Esophagus muscularis mucosa (tissue), 3 donors: ENCODE results near the gene DDRGK1.

Experiments used
- POLR2AphosphoS5 ChIP-seq, 2 donors: sonication (generic); formaldehyde crosslinking; IDR thresholded peaks; one replicate each; pipeline ENCODE4 v1.6.1; 2017; ENCODE audit warnings: antibody characterized with exemption in 2 of 2
- TF ChIP-seq, protein P1 (sequence below), 3 experiments: fragments of 200-600 bp in 2 of 3; fragments of 450-650 bp in 1 of 3; sonication (generic) in 2 of 3; IDR thresholded peaks; one replicate each; pipeline ENCODE4 v1.5.1; 2017 to 2019; ENCODE audit warnings: antibody characterized with exemption in 3 of 3, mild to moderate bottlenecking in 2 of 3, moderate library complexity in 1 of 3

DNA sequence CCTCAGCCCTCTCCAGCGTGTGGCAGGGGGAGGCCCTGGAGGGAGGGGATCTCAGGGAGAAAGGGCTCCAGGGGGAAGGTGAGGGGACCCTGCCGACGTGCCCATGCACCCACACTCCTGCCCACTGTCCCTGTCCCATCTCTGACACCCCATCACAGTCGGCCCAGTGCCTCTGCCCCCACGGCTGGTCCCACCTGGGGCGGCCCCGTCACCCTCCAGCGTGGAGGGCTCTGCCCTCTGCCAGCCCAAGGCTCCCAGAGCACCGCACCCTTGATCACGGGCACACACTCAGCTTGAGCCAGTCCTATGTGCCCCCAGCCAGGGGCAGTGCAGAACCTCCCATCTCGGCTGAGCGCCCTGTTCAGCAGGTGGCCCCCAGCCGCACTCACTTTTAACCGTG, 25.3 kb upstream of the DDRGK1 start:
- TF ChIP-seq, protein P1, sequence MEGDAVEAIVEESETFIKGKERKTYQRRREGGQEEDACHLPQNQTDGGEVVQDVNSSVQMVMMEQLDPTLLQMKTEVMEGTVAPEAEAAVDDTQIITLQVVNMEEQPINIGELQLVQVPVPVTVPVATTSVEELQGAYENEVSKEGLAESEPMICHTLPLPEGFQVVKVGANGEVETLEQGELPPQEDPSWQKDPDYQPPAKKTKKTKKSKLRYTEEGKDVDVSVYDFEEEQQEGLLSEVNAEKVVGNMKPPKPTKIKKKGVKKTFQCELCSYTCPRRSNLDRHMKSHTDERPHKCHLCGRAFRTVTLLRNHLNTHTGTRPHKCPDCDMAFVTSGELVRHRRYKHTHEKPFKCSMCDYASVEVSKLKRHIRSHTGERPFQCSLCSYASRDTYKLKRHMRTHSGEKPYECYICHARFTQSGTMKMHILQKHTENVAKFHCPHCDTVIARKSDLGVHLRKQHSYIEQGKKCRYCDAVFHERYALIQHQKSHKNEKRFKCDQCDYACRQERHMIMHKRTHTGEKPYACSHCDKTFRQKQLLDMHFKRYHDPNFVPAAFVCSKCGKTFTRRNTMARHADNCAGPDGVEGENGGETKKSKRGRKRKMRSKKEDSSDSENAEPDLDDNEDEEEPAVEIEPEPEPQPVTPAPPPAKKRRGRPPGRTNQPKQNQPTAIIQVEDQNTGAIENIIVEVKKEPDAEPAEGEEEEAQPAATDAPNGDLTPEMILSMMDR (IDR thresholded peaks at IDR 0.05): no peak
- no peak for TF ChIP-seq POLR2AphosphoS5 (IDR thresholded peaks at IDR 0.05)
